Smooth muscle cell (in vitro differentiated cells): Measurements from ENCODE around the gene TTC31. TPM values are rescaled to one million over a fixed set of nuclear protein-coding genes. Genes with fewer than 3 reads are reported as not detected.

Experiments
- DNase-seq: peaks from one replicate; lab custom pipeline; 2025; ENCODE audit not compliant: unreplicated experiment; lab: John Stamatoyannopoulos, UW
- H2AFZ ChIP-seq: fragments of 200-600 bp; sonication (generic); 2 replicates; pipeline ENCODE4 v1.6.0; 2016; ENCODE audit warnings: antibody characterized with exemption, low read depth, mild to moderate bottlenecking
- H3F3A ChIP-seq: fragments of 200-600 bp; sonication (generic); 2 replicates; pipeline ENCODE4 v1.6.0; 2017; ENCODE audit warnings: antibody characterized with exemption, low read depth
- H3K27ac ChIP-seq: fragments of 200-600 bp; sonication (generic); 2 replicates; pipeline ENCODE4 v1.5.1; 2016; ENCODE audit warnings: low read depth, mild to moderate bottlenecking
- H3K27me3 ChIP-seq: fragments of 200-600 bp; sonication (generic); 2 replicates; pipeline ENCODE4 v1.6.1; 2016; ENCODE audit warnings: low read depth, mild to moderate bottlenecking
- H3K36me3 ChIP-seq: fragments of 200-600 bp; sonication (generic); 2 replicates; pipeline ENCODE4 v1.5.1; 2016; ENCODE audit warnings: low read depth
- H3K4me1 ChIP-seq: fragments of 200-600 bp; sonication (generic); 2 replicates; pipeline ENCODE4 v1.5.1; 2016; ENCODE audit warnings: low read depth
- H3K4me2 ChIP-seq: fragments of 200-600 bp; sonication (generic); 2 replicates; pipeline ENCODE4 v1.6.0; 2016; ENCODE audit warnings: mild to moderate bottlenecking
- H3K4me3 ChIP-seq: fragments of 200-600 bp; sonication (generic); 2 replicates; pipeline ENCODE4 v1.5.1; 2016; ENCODE audit warnings: mild to moderate bottlenecking
- H3K79me2 ChIP-seq: fragments of 200-600 bp; sonication (generic); 2 replicates; pipeline ENCODE4 v1.6.0; 2016; ENCODE audit warnings: low read depth, mild to moderate bottlenecking
- H3K9ac ChIP-seq: fragments of 200-600 bp; sonication (generic); 2 replicates; pipeline ENCODE4 v1.6.0; 2016; ENCODE audit warnings: low read depth
- H3K9me3 ChIP-seq: fragments of 200-600 bp; sonication (generic); replicated peaks from 2 replicates; pipeline ENCODE4 v1.5.1; 2016; ENCODE audit warnings: low read depth
- H4K20me1 ChIP-seq: fragments of 200-600 bp; sonication (generic); 2 replicates; pipeline ENCODE4 v1.6.0; 2016; ENCODE audit warnings: low read depth
- WGBS: methylation state at CpG from one replicate; pipeline ENCODE4 v1.1.7; 2016; ENCODE audit warnings: low lambda C conversion rate; 5-methylcytosine and 5-hydroxymethylcytosine counted together
- polyA plus RNA-seq: library from polyadenylated mRNA; unstranded; fragments of >200 nt; fragmentation: Nextera tagmentation; extraction: Ambion mirVana; gene quantifications from 2 replicates; pipeline ENCODE4 v1.2.1, GENCODE V29; 2016
- total RNA-seq: library from RNA; depleted of rRNA; stranded (reverse); fragments of >200 nt; gene quantifications from 2 replicates; pipeline ENCODE4 v1.2.3, GENCODE V29; 2014
- TF ChIP-seq, protein P1 (sequence below): fragments of 200-600 bp; sonication (generic); IDR thresholded peaks from 2 replicates; pipeline ENCODE4 v1.5.1; 2017; ENCODE audit warnings: borderline replicate concordance, mild to moderate bottlenecking, antibody characterized with exemption; ENCODE audit not compliant: insufficient read depth, poor library complexity, severe bottlenecking

The TTC31 gene
- total and polyA plus RNA-seq, 2 experiments from 2014 or later, result 17.3 to 23.3 TPM

DNA sequence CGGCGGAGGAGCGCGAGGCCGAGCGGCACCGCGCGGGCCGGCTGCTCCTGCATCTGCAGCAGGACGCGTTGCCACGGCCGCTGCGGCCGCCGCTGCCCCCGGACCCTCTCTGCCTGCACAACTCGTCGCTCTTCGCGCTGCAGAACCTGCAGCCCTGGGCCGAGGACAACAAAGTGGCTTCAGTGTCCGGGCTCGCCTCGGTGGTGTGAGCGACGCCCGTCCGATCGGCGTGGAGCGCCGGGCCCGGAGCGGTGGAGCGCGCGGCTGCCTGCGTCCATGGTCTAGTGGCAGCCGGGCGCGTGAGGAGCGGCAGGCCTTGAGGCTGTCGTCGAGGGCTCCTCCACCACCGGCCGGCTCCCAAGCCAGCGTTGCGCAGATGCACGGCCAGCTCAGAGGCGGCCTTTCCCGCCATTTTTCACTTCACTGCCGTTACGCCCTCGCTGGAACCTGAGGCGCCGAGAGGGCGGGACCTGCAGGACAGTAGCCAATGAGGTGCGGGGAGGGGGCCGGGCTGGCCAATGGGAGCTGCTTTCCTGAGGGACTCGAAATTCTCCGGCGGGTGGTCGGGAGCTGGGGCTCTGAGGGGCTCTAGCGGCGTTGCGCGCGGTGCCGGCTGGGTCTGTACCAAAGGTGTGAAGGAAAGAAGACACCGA, 33.2 kb downstream of the TTC31 start:
- no peak overlapping the region for H2AFZ ChIP-seq
- WGBS, result 10% methylated on average over 65 of the region's 72 CpGs
- no peaks in the 10 kb centered on the region for H3K9me3 ChIP-seq
- H3F3A ChIP-seq, result no peaks in the 10 kb centered on the region
- H4K20me1 ChIP-seq, result no peaks in the 10 kb centered on the region
- no peak overlapping the region for H3K27ac ChIP-seq
- TF ChIP-seq, protein P1, sequence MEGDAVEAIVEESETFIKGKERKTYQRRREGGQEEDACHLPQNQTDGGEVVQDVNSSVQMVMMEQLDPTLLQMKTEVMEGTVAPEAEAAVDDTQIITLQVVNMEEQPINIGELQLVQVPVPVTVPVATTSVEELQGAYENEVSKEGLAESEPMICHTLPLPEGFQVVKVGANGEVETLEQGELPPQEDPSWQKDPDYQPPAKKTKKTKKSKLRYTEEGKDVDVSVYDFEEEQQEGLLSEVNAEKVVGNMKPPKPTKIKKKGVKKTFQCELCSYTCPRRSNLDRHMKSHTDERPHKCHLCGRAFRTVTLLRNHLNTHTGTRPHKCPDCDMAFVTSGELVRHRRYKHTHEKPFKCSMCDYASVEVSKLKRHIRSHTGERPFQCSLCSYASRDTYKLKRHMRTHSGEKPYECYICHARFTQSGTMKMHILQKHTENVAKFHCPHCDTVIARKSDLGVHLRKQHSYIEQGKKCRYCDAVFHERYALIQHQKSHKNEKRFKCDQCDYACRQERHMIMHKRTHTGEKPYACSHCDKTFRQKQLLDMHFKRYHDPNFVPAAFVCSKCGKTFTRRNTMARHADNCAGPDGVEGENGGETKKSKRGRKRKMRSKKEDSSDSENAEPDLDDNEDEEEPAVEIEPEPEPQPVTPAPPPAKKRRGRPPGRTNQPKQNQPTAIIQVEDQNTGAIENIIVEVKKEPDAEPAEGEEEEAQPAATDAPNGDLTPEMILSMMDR, result no peak
- no peaks in the 10 kb centered on the region for H3K36me3 ChIP-seq
- DNase-seq, result no peak
- peaks cover 100% of the 10 kb centered on the region for H3K27me3 ChIP-seq
- peaks cover 17% of the 10 kb centered on the region for H3K4me1 ChIP-seq
- H3K79me2 ChIP-seq, result no peaks in the 10 kb centered on the region
- H3K9ac ChIP-seq, result no peak overlapping the region
- peak overlapping the region; percentile 84 for H3K4me2 ChIP-seq
- peak overlapping the region; percentile 26 for H3K4me3 ChIP-seq

DNA sequence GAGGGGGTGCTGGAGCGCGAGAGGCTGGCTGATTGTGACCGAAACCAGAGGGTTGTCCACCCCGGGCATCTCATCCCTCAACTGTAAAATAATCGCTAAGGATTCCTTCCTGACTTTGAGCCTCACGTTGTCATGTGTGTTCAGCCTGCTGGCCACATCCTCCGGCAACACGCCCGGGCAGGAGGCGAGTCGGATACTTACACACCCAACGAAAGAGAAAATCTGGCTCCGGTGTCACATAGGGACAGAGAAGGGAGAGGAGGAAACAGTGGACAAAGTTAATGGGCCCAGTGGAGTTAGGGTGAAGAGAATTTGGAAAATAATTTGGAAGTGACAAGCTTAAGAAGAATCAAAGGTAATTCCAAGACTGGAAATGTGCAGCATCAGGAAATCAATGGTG, 33.8 kb downstream of the TTC31 start:
- Histone ChIP-seq H3K4me2 (peak overlapping the region; percentile 84), H3K4me1 (peaks cover 17% of the 10 kb centered on the region), H4K20me1 (no peaks in the 10 kb centered on the region), H3K9ac (no peak overlapping the region), H2AFZ (no peak overlapping the region), H3K27me3 (peaks cover 100% of the 10 kb centered on the region), H3K9me3 (no peaks in the 10 kb centered on the region), H3F3A (no peaks in the 10 kb centered on the region), H3K79me2 (no peaks in the 10 kb centered on the region), H3K4me3 (no peak overlapping the region), H3K27ac (no peak overlapping the region), H3K36me3 (no peaks in the 10 kb centered on the region)
- TF ChIP-seq, protein P1, result no peak
- 83% methylated on average over 13 of the region's 13 CpGs for WGBS
- no peak for DNase-seq

DNA sequence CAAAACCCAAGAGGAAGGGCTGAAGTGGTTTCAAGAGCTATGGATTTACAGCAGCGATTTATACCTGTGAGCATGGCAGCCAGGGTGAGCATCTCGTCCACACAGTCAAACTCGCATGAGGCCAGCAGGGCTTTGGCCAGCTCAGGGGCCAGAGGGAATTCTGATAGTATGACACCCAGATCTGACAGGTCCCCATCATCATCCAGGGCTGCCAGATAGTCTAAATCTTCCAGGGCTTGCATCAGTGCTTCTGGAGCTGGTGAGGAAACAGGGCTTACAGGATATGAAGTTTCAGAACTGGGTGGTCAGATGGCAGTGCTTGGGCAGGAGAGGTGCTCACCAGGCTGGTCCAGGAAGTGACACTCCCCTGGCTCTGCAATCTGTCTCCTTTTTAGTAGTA, 39.6 kb downstream of the TTC31 start:
- H3K4me2 ChIP-seq, result no peak overlapping the region
- no peaks in the 10 kb centered on the region for H3K79me2 ChIP-seq
- H3F3A ChIP-seq, result no peaks in the 10 kb centered on the region
- no peaks in the 10 kb centered on the region for H3K36me3 ChIP-seq
- no peaks in the 10 kb centered on the region for H3K9me3 ChIP-seq
- no peak overlapping the region for H2AFZ ChIP-seq
- no peaks in the 10 kb centered on the region for H3K4me1 ChIP-seq
- peaks cover 49% of the 10 kb centered on the region for H3K27me3 ChIP-seq
- H3K4me3 ChIP-seq, result no peak overlapping the region
- H4K20me1 ChIP-seq, result peaks cover 3% of the 10 kb centered on the region
- 89% methylated on average over 3 of the region's 3 CpGs for WGBS
- H3K9ac ChIP-seq, result no peak overlapping the region
- no peak for DNase-seq
- TF ChIP-seq, protein P1, result no peak
- H3K27ac ChIP-seq, result no peak overlapping the region

DNA sequence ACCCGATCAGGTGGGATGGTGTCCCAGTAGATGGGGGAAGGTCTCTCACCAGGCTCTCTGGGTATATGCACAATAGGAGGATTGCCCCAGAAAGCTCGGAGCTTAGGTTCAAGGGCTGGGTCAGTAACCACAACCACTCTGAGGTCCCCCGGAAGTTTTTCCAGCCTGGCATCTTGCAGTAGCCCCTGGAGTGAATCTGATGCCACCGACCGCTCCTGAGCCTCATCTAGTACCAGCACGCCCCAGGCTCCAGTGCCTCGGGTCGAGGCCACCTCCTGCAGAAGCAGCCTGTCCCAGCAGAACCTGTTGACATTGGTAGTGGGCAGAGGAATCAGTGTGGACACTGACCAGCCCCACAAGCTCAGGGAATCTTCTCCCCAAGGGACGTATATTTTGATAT, 41.1 kb downstream of the TTC31 start:
- H3K27ac ChIP-seq, result no peak overlapping the region
- peaks cover 12% of the 10 kb centered on the region for H3K79me2 ChIP-seq
- no peak overlapping the region for H3K4me3 ChIP-seq
- peaks cover 7% of the 10 kb centered on the region for H3K4me1 ChIP-seq
- H3K4me2 ChIP-seq, result no peak overlapping the region
- peaks cover 34% of the 10 kb centered on the region for H3K27me3 ChIP-seq
- TF ChIP-seq, protein P1, result no peak
- no peaks in the 10 kb centered on the region for H3K36me3 ChIP-seq
- no peak for DNase-seq
- no peak overlapping the region for H2AFZ ChIP-seq
- H4K20me1 ChIP-seq, result peaks cover 11% of the 10 kb centered on the region
- H3K9me3 ChIP-seq, result no peaks in the 10 kb centered on the region
- WGBS, result 91% methylated on average over 9 of the region's 9 CpGs
- no peak overlapping the region for H3K9ac ChIP-seq
- no peaks in the 10 kb centered on the region for H3F3A ChIP-seq
